ENCODE data around the gene ANKRD39. TPM values are rescaled to one million over a fixed set of nuclear protein-coding genes. Genes with fewer than 3 reads are reported as not detected.

Gene ANKRD39
- total and polyA plus RNA-seq, 9 of the 15 experiments (the other 6 are each of a cell fraction or from before 2014, with no cell fraction given): 8.2 to 33.1 (median 23.8) TPM

GRCh38 chr2:96899413-96899741 is 41.6 kb upstream of the ANKRD39 start:
- H3K4me3 ChIP-seq: no peak overlapping the region
- BruUV-seq (replicated peaks): no TSS peak
- no peak for FAIRE-seq
- H3K9me3 ChIP-seq (replicated peaks; ENCODE audit: control insufficient read depth, insufficient read depth, low read depth, low read length): no peaks in the 10 kb centered on the region
- TF ChIP-seq HNRNPK (IDR thresholded peaks at IDR 0.05; ENCODE audit: low read depth, low read length, poor library complexity, severe bottlenecking) (no peak), ZSCAN32 (CRISPR knock-in tag; IDR thresholded peaks at IDR 0.05) (no peak), CHD2 (IDR thresholded peaks at IDR 0.05; ENCODE audit: low read depth, low read length) (no peak), RFX5 (IDR thresholded peaks at IDR 0.05; ENCODE audit: low read depth, low read length) (no peak), NCOR1 (IDR thresholded peaks at IDR 0.05) (no peak), TARDBP (IDR thresholded peaks at IDR 0.05) (no peak), DNMT1 (IDR thresholded peaks at IDR 0.05) (no peak), HEY1 (CRISPR knock-in tag; IDR thresholded peaks at IDR 0.05; ENCODE audit: borderline replicate concordance) (no peak)
- TF ChIP-seq, protein P1, sequence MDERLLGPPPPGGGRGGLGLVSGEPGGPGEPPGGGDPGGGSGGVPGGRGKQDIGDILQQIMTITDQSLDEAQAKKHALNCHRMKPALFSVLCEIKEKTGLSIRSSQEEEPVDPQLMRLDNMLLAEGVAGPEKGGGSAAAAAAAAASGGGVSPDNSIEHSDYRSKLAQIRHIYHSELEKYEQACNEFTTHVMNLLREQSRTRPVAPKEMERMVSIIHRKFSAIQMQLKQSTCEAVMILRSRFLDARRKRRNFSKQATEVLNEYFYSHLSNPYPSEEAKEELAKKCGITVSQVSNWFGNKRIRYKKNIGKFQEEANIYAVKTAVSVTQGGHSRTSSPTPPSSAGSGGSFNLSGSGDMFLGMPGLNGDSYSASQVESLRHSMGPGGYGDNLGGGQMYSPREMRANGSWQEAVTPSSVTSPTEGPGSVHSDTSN (CRISPR knock-in tag; IDR thresholded peaks at IDR 0.05; ENCODE audit: low read depth): no peak
- TF ChIP-seq, protein P1 (tag; conservative IDR thresholded peaks at IDR 0.05; ENCODE audit: low read depth): no peak
- peaks cover 42 to 72% of the 10 kb centered on the region in 2 experiments; a peak in 4 of 5 replicates for H3K4me1 ChIP-seq (replicated peaks in 1 of 2; ENCODE audit: control insufficient read depth in 2 of 2, insufficient read depth in 2 of 2, low read length in 2 of 2)
- no peaks in the 10 kb centered on the region for H3K9me1 ChIP-seq (ENCODE audit: control insufficient read depth, insufficient read depth, low read length)
- in situ Hi-C loops (cut with MboI) (no loop called here), intact Hi-C loops (cut with micrococcal nuclease) (loop anchor here (5.0 kb wide), 1 partner anchor 43 kb away; no protein-coding TSS in a partner anchor)
- peak overlapping the region in 1 of 2 experiments; percentile 61; a peak in 2 of 4 replicates for H3K9ac ChIP-seq (ENCODE audit: insufficient read depth in 1 of 2, low read depth in 2 of 2, low read length in 2 of 2)
- ChIA-PET CTCF (ENCODE audit: low intra/inter-chr PET ratio) (no interaction called here), POLR2A (interaction anchor here (0.6 to 1.3 kb wide), 4 partner anchors 9 to 563 kb away, joined by 3 to 4 read pairs (median 3); no protein-coding TSS in a partner anchor)
- H2AFZ ChIP-seq (ENCODE audit: low read depth, low read length): no peak overlapping the region
- ATAC-seq: no peak
- no peaks in the 10 kb centered on the region for H3K27me3 ChIP-seq (ENCODE audit: control insufficient read depth in 2 of 2, insufficient read depth in 2 of 2, low read length in 2 of 2)
- H3K4me2 ChIP-seq (ENCODE audit: insufficient read depth, low read length): no peak overlapping the region
- peaks cover 13% of the 10 kb centered on the region for H3K79me2 ChIP-seq (ENCODE audit: control insufficient read depth, insufficient read depth, low read length)
- H4K20me1 ChIP-seq (replicated peaks; ENCODE audit: control insufficient read depth, insufficient read depth, low read length): no peaks in the 10 kb centered on the region
- 86% methylated on average over 2 of the region's 4 CpGs for WGBS (ENCODE audit: insufficient coverage, low coverage, missing lambda C conversion rate)
- DNase-seq (ENCODE audit: extremely low read depth in 1 of 4, low spot score in 3 of 4): no peak
- H3K27ac ChIP-seq (ENCODE audit: extremely low read depth, low read depth, low read length): no peak overlapping the region
- H3K36me3 ChIP-seq (ENCODE audit: control insufficient read depth, insufficient read depth, low read length): no peaks in the 10 kb centered on the region

Data from K562 (cell line).